Middle frontal gyrus (tissue), 1 donor: ENCODE measurements around the gene ARFGAP1.

Experiments used
- DNase-seq: peaks from one replicate; pipeline ENCODE4 v3.0.0-alpha.2; 2015; ENCODE audit warnings: low spot score; ENCODE audit errors: extremely low spot score

Gene ARFGAP1

DNA sequence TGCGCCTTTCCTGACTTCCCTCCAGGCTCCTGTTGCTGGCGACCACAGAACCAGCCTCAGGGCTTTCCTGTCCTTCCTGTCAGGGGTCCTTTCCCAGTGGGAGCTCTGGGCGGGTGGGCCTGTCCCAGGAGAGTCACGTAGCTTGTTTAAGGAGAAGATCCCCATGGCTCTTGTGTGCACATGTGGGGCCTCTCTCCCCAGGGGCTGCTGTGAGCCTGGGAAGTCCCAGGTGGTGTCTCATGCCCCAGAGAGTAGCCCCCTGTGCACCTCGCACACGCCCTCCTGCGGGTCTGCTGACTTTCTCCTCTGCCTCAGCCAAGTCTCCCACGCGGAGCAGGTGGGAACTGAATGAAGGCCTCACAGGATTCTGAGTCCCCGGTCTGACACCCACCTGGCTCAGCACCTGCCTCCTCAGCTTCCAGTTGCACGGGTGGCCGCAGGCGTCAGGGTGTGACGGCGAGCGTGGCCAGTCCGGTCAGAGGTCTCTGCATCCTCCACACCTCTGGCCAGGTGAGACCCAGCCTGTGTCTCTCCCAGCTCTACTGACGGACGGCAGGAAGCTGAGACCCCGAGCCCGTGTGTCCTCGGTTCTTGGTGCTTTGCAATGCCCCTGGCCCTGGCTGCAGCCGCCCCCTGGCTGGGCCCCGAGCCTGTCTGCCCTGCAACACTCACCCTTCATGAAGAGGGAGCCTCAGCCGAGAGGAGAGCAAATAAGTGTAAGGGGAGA lies 12.7 kb upstream of the ARFGAP1 start:
- DNase-seq, result no peak

DNA sequence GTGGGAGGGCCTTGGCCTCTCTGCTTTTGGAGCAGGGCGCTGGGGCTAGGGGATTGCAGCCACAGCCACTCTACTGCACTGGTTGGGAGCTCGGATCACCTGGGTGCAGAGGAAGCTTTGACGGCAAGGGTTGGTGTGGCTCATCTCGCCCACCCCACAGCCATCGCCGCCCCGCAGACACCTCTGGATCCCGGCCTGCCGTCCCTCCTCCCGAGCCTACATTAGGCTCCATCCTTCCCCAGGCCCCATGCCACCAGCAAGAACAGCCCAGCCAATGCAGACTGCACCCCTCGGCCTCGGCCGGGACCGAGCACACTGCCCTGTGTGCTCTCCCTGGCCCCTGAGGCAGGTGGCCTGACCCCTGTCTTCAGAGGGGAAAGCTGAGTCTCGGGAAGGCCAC lies 12.1 kb upstream of the ARFGAP1 start:
- no peak for DNase-seq

DNA sequence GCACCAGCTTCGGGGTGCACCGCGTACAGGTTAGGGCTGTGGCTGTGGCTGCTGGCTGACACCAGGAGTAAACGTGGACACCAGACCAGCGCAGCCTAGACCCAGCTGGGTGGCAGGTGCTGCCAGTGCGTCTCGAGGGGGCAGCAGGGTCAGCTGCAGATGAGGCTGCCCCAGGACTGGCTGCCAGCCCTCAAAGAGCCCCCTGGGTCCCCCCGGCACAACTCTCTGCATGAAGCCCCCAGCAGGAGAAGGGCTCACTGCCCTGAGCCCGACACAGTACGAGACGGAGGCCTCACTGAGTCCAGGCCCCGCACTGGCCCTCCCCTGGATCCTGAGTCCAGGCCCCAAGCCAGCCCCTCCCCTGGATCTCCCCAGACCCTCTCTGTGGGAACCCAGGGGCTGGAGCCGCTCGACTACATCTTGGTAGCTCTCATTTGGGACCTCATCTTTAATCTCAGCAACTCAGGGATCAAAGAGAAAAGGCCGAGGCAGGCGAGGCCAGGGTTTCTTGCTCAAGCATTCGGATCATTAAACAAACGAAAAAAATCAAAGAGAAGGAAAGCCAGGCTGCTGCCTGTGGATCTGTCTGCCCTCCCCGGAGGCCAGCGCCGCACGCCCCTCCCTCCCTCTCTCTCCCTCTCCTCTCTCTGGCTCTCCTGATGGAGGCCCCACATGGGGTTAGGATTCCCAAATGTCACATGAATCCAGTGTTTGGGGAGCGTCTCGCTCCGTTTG lies 11.4 kb upstream of the ARFGAP1 start:
- DNase-seq, result no peak

DNA sequence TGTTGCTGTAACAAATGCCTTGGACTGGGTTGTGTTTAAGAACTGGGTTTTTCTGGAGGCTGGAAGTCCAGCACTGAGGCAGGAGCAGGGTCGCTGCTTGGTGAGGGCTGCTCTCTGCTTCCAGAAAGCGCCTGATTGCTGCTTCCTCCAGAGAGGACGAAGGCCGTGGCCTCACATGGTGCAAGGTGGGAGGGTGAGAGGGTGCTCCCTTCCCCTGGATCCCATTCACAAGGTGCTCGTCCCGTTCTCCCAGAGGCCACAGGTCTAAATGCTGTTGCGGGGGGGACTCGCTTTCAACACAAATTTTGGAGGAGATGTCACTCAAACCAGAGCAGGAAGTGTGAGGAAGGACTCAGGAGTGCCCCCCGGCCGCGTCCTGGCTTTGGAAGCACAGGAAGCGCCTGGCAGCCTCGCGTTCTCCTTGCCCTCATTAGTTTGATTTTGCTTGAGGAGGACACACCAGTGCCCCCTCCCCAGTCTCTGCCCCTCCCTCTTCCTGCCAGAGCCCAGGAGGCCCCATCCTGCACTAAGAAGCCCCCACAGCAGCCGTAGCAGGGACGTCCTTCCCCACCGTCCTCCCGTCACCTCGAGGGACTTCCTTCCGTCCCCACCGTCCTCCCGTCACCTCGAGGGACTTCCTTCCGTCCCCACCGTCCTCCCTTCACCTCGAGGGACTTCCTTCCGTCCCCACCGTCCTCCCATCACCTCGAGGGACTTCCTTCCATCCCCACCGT lies 10.7 kb upstream of the ARFGAP1 start:
- DNase-seq, result no peak

DNA sequence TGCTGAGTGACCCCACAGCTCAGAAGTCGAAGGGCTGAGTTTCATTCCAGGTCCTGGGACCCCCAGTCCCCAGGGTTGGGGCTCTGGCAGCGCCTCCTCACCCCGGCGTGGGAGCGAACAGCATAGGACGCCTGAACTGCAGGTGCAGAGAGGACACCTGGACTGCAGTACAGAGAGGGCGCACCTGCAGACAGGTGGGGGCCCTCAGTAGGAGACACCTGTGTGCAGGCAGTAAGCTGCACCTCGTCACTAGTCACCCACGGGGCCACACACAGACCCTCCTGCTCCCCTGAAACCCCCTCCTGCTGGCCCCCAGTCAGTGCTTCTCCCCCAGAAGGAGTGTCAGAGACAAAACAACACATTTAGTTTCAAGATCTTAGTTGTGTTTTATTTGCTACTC lies 9.8 kb upstream of the ARFGAP1 start:
- DNase-seq, result no peak

DNA sequence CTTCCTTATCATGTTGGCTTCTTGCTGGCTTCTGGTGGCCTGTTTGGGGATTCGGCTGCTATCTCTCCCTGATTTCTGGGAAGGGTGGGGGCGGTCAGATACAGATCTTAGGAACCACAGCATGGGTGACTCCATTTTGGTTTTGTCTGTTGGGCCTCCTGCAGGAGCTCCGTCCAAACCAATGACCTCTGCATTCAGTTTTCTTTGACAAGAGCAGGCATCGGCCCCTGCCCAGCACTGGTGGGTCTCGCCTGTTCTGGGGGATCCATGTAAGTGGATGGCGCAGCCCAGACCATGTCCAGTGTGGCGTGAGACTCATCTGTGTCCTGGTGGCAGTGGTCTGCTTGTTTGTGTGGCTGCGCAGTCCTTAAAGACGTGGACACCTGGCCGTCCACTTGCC lies 8.6 kb upstream of the ARFGAP1 start:
- DNase-seq, result no peak

DNA sequence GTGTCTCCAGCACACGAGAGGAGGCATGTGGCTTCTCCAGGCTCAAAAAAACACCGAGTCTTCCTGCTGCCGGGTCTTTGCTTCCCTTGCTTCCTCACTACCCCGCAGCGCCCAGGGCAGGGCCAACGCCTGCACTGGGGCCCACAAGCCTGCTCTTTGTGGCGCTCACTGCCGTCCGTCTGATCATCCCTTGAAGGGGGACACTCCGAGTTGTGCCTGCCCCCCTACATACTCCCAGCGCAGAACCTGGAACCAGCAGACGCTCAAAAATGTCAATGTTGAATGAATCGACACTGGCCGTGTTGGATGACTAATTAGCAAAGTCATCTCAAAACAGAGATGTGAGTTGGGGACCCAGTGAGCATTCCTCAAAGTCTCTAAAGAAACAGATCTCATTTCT lies 8.1 kb upstream of the ARFGAP1 start:
- DNase-seq, result no peak

DNA sequence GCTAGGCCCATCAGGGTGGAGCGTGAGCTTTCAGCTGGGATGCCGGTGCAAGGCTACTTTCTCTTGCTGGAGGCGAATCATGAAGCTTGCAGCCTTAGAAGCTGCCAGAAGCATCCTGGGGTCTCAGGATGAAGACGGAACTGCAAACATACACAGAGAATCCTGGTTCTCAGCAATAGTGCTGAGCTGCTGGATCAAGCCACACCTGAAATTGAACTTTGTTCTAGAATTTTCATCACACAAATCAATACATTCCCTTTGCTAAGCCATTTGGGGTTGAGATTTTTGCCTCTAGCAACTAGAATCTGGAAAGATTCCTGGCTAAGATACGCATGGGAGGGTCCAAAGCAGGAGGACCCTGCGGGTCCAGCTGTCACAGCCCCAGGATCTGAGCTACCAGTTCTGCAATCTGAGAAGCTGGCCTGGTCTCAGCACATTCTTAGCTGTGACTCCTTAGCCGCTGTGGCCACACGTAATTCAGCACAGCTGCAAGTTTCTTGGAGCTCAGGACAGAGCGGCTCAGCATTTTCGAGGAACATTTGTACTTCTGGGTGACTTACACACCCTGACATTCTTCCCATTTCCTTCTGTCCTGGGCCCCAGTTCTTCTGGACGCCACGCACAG lies 6.6 kb upstream of the ARFGAP1 start:
- no peak for DNase-seq

DNA sequence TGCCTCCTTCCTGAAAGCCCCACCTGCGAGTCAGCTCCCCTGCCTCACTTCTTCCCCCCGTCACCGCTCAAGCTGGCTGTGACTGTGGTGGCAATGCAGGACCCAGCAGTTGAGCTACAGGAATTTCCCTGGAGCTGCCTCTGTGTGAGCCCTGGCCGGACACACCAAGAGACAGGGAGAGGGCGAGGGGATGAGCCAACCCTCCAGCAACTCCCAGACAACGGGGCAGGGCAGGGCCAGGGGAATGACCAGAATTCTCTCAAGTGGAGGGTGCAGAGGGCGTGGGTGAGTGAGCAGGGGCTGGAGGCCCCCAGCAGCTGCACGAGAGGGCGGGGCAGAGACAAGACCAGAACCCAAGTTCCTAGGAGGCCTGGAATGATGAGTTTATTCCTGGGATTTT lies 4.9 kb upstream of the ARFGAP1 start:
- no peak for DNase-seq

DNA sequence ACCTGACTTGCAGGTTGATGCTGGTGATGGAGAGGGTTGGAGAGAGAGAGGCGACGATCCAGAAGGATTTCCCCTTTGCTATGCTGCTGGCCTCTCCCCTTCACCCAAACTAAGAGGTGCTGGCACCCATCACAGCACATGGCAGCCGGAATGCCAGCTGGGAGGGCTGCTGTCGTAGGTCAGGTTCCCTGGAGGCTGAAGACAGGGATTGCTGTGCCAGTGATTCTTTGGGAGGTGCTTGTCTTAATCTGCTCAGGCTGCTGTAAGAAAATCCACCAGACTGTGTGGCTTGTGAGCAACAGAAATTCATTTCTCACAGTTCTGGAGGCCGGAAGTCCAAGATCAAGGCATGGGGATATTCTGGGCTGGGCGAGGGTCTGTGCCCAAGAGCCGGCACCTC lies 4.4 kb upstream of the ARFGAP1 start:
- no peak for DNase-seq

DNA sequence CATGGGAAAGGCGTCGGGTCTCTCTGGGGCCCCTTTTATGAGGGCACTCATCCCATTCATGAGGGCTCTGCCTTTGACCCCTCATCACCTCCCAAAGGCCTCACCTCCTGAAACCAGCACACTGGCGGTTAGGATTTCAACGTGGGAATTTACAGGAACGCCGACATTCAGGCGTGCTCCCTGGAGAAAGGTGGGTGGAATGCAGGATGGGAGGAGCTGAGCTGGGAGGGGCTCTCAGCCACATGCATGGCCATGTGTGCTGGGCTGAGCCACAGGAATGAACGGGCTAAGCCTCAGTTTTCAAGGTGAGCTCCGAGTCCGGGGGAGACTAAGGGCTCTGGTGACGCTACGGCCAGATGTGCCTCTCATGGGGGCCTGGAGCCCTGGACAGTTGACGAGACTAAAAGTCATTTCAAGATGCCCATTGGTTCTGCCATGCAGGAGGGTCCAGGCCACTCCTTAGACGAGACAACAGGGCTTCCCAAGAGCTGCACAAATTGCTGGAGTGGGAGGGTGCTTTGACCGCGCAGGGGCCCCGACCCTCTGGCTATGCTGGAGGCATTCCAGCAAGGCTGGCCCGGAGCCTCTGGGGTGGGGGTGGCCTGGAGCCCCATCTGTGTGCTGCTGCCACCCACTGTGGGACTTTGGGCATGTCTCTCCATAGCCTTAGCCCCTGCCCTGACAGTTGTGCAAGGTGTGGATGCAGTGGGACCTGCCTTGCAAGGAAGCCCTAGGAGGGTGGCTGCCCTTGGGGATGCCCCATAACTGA lies 3.8 kb upstream of the ARFGAP1 start:
- no peak for DNase-seq

DNA sequence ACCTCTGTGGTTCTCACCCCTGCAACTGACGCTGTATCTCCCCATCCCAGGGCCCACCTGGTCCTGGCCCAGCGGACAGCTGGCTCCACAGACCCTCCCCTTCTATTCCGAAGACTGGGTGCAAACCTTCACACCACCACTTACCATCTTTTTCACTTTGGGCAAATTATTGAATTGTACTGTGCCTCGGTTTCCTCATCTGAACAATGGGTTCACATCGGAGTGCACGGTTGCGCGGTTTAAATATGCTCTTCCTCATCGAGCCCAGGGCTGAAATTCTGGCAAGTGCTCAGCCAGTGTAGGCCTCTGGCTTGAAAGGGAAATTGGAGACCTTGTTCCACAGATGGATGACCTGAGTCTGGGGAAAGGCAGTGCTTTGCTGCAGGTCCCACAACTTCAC lies 2.9 kb upstream of the ARFGAP1 start:
- no peak for DNase-seq

DNA sequence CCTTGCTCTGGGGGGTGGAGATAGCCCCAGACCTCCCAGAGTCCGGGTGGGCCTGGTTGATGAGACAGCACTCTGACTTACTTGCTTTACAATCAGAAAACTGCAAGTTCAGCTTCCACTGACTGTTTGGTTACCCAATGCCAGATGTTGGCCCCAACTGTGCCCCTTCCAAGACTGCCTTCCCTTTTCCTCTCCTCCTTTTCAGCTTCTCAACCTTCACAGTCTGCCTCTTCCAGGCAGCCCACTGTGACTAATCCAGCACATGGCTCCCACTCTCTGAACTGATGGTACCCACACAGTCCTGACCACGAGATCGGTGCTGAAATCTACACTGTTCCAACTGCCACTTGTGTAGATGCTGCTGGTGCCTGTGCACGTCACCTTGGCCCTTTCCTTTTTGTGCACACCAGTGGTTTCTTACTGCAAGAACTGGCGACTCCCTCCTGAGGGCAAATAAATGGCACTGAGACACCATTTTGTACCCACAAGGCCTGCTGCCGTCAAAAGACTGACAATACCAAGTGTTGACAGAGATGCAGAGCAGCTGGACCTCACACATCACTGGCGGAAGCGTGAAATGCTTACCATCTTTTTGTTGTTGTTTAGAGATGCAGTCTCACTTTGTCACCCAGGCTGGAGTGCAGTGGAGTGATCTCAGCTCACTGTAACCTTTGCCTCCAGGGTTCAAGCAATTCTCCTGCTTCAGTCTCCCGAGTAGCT lies 1.8 kb upstream of the ARFGAP1 start:
- no peak for DNase-seq

DNA sequence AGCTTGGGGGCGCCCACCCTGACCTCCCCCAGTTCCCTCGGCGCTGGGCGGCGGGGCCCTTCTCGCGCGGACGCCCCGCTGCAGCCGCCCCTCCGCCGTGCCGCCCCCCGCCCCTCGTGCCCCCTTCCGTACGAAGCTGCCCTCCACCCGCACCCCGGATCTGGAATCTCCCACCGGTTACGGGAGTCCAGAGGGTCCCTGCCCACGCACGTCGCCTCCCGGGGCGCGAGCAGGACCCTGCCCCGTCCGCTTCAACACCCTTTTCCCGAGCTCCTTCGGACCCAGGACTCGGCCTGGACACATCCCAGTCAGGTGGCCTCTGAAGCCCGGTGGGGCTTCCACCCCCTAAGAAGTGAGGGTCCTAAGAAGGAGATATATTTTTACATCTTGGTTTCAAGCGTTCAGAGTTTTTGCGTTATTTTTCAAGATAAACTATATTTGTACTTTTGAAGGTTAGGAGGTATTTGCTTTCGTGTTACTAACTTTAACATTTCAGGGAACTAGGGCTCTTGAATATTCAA lies 506 bp downstream of the ARFGAP1 start:
- no peak for DNase-seq

DNA sequence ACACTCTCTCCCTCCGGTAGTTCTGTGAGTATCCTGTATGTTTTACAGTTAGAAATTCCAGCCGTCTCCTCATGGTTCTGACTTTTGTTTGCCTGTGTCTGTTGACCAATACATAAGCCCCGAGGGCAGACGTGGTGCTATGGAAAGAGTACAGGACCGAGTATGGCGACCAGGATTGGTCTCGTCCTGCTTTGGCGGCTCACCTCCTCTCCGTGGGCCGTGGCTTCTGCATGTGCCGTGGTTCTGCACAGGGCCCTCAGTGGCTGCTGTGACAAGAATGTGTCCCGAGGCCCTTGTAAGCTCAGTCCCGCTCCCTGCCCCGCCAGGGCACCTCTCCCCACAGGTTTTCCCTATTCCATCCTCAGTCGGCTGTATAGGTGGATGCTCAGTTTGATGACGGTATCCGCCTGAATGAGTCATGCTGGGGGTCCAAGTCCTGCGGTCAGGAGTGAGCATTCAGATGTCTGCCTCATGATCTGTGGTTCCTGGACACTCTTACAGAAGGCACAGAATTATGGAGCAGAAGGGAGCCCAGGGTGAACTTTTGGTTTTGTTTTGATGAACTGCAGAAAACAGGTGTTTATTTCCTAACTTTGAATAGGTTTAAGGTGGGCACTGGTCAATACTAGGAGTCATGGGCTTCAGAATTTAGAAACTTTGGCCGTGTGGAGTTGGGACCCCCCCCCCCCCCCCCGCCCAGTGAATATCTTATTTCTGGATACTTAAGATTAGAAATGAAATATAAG lies 1.2 kb downstream of the ARFGAP1 start:
- DNase-seq, result no peak

DNA sequence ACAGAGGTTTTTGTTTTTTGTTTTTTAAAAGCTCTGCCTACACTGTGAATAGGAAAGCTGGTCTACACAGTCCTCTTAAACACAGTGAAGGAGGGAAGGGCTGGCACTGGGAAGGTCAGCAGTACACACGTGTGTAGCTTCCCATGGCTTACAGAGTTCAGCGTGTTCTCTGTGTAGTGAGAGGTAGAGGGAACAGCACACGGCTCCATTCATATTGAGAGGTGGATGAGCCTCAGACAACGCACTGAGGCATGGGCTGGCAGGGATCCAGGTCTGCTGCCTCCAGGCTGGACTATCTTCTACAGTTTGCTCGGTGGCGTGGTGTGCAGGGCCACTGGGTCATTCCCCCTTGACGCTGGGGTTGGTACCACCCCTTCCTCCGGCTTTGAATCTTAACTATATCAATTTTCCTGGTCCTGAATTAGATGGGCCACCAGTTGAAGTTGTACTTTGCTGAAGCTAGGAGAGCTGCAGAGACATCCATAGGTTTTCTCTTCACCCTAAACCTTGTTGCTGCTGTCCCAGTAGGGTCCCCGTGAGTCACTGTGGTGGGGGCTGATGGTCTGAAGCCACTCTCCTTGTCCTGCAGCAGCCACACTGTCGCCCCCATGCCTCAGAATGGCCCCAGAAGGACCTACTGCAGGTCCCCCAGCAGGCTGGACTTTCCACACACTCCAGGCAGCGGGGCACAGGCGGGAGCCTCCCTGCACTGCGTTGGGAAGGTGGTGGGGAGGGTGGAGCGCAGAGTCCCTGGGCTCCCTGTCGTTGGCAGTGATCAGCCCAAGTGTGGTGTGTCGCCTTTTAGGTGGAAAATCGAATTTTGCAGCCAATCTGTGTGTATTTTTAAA lies 2.0 kb downstream of the ARFGAP1 start:
- no peak for DNase-seq

DNA sequence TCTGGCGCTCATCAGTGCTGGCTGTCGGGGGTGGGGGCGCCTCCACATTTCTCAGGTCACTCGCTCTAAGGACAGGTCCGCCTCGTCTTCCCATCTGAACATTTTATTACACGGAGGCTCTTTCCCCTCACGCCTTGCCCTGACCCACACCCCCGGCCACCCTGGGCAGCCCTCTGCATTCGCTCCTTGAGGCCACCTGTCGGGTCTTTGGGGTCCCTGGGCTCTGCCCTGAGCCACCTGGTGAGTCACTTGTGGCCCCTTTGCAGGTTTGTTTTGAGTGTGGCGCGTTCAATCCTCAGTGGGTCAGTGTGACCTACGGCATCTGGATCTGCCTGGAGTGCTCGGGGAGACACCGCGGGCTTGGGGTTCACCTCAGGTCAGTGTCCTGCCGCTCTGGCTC lies 3.2 kb downstream of the ARFGAP1 start:
- DNase-seq, result no peak

DNA sequence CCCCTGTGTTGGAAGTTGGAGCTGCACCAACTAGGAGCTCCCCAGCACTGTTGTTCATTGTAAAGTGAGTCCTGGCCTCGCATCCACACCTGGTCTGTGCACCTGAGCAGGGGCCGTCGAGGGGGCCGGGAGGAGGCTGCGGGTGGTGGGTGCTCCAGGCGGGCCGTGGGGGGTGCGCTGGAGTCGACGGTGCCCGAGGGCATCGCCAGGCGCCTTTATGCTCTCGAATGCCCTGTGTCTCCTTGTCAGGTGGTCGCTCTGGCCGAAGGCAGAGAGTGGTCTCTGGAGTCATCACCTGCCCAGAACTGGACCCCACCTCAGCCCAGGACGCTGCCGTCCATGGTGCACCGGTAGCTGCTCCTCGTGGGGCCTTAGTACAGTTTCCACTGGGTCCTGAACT lies 4.3 kb downstream of the ARFGAP1 start:
- DNase-seq, result no peak
